SJCRH30 (cell line): ENCODE results near the gene MRPL45. TPM values are rescaled to one million over a fixed set of nuclear protein-coding genes. Genes with fewer than 3 reads are reported as not detected.

Experiments used
- DNase-seq, 2 experiments: peaks; one replicate each; pipeline ENCODE4 v3.0.0-alpha.2; 2015 to 2020
- H3K27ac ChIP-seq: fragments of 250-450 bp; sonication (Bioruptor Pico); 2 replicates; pipeline ENCODE4 v1.5.1; 2020; ENCODE audit warnings: mild to moderate bottlenecking, moderate library complexity
- H3K27me3 ChIP-seq: fragments of 250-450 bp; sonication (Bioruptor Pico); 2 replicates; pipeline ENCODE4 v1.5.1; 2020; ENCODE audit warnings: mild to moderate bottlenecking, moderate library complexity
- H3K36me3 ChIP-seq: fragments of 250-450 bp; sonication (Bioruptor Pico); 2 replicates; pipeline ENCODE4 v1.5.1; 2020; ENCODE audit warnings: mild to moderate bottlenecking, moderate library complexity
- H3K4me1 ChIP-seq: fragments of 250-450 bp; sonication (Bioruptor Pico); 2 replicates; pipeline ENCODE4 v1.5.1; 2020; ENCODE audit warnings: mild to moderate bottlenecking, moderate library complexity
- H3K4me3 ChIP-seq: fragments of 250-450 bp; sonication (Bioruptor Pico); 2 replicates; pipeline ENCODE4 v1.5.1; 2020; ENCODE audit warnings: mild to moderate bottlenecking, moderate library complexity
- H3K9me3 ChIP-seq: fragments of 250-450 bp; sonication (Bioruptor Pico); replicated peaks from 2 replicates; pipeline ENCODE4 v1.5.1; 2020; ENCODE audit warnings: mild to moderate bottlenecking, moderate library complexity
- total RNA-seq: library from RNA; depleted of rRNA; stranded (reverse); fragments of >200 nt; shearing (Covaris generic); gene quantifications from 2 replicates; pipeline ENCODE4 v1.2.3, GENCODE V29; 2014

MRPL45 gene
- total RNA-seq, 1 experiment from 2014 or later = 42.3 TPM

DNA sequence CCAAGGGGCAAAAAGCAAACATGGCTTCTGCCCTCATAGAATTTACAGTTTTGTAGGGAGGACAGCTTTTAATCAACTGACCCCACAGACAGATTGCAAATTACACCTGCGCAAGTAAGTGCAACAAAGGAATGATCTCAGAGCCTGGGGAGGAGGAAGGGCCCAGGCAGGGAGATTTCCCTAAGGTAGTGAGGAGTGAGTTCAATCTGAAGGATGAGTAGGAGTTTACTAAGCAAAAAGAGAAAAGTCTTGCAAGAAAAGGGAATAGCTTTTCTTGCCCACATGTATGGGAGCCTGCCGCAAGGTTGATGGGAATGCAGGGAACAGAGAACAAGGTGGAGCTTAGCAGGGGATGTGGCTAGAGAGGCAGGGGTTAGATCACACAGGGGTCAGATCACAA is 53.1 kb downstream of the MRPL45 start:
- Histone ChIP-seq H3K27me3 (no peaks in the 10 kb centered on the region), H3K27ac (no peak overlapping the region), H3K4me1 (peaks cover 11% of the 10 kb centered on the region; the same call in 1 of the 2 replicates), H3K36me3 (no peaks in the 10 kb centered on the region), H3K9me3 (no peaks in the 10 kb centered on the region), H3K4me3 (no peak overlapping the region)
- no peak for DNase-seq

DNA sequence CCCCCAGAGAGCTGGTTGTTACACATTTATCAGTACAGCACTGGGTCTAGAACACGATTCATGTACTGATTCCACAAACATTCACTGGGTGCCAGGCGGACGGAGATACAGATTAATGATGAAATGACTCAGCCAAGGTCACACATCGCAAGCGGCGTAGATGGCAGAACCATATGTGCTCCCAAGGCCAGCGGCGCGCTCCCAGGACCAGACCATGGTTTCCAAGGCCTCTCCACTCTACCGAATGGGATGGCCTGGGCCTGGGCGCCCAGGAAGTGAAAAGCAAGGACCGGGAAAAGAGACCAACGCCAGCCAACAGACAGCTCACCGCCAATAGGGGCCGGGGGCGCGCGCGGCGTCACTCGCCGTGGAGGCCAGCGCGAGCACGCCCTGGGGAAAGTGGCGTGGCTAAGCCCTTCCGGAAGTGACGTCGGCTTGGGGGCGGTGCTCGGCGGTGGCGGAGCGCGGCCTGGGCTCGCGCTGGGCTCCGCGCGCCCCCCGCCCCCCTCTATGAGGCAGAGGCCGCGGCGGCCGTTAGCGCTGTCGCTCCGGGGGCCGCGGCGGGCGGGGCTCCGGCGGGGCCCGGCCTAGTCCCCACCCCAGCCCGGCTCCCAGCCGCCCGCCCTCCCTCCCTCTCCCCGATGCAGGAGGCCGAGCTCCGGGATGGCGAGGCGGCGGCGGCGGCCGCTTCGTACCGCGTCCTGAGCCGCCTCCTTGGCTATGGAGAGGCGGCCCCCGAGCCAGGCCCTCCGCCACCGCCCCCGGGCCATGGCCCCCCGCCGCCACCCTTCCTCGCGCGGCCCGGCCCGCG is 54.6 kb downstream of the MRPL45 start, which contains the start of gene SOCS7:
SOCS7 (plus strand) TSS at position 433 of the 811 bp plus-strand sequence; CDS start at position 642, 209 bp downstream.
- Histone ChIP-seq H3K4me3 (peak within 1 kb of the TSS; percentile 93), H3K4me1 (peaks cover 11% of the 10 kb centered on the region; the same call in 1 of the 2 replicates), H3K9me3 (no peaks in the 10 kb centered on the region), H3K27ac (peak within 1 kb of the TSS; percentile 40), H3K27me3 (no peaks in the 10 kb centered on the region), H3K36me3 (no peaks in the 10 kb centered on the region)
- peak; percentile 91 to 93 for DNase-seq

DNA sequence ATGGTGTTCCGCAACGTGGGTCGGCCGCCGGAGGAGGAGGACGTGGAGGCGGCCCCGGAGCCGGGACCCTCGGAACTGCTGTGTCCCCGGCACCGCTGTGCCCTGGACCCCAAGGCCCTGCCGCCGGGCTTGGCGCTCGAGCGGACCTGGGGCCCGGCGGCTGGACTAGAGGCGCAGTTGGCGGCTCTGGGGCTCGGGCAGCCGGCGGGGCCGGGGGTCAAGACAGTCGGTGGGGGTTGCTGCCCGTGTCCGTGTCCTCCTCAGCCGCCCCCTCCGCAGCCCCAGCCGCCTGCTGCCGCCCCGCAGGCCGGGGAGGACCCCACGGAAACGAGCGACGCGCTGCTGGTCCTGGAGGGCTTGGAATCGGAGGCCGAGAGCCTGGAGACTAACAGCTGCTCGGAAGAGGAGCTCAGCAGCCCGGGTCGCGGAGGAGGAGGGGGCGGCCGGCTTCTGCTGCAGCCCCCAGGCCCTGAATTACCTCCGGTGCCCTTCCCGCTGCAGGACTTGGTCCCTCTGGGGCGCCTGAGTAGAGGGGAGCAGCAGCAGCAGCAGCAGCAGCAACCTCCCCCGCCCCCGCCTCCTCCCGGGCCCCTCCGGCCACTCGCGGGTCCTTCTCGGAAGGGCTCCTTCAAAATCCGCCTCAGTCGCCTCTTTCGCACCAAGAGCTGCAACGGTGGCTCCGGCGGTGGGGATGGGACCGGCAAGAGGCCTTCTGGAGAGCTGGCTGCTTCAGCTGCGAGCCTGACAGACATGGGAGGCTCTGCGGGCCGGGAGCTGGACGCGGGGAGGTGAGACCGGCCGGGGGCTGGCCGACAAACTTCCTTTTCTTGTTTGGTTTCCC is 55.5 kb downstream of the MRPL45 start:
- Histone ChIP-seq H3K36me3 (no peaks in the 10 kb centered on the region), H3K4me3 (peak overlapping the region; percentile 93), H3K27me3 (no peaks in the 10 kb centered on the region), H3K9me3 (no peaks in the 10 kb centered on the region), H3K4me1 (peaks cover 11% of the 10 kb centered on the region; the same call in 1 of the 2 replicates), H3K27ac (peak overlapping the region; percentile 40; the same call in 1 of the 2 replicates)
- DNase-seq = peak; percentile 28 to 37

DNA sequence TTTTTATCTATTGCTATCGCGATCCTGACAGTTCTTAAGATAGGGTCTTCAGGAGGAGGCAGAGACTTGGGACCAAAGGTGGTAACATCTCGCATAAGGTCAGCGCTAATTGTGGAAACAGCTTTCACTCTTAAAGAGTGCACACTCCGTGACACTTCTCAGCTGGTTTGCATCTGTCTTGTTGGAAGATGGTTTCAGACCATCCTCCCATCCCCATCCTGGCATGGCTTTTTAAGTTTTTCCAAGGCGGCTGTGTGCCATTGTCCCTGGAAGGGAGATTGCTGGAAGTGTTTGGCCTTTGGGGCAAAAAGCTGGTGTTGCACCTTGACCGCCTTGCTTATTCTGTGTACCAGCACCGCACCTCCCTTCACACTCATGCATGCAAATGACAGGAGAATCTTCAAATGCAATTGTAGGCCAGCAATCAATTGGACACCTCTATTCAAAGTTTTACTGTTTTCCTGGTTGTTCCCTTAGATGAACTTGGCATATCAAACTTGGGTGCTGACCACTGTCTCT is 56.2 kb downstream of the MRPL45 start:
- Histone ChIP-seq H3K27me3 (no peaks in the 10 kb centered on the region), H3K27ac (no peak overlapping the region), H3K9me3 (no peaks in the 10 kb centered on the region), H3K36me3 (no peaks in the 10 kb centered on the region), H3K4me1 (peaks cover 11% of the 10 kb centered on the region; the same call in 1 of the 2 replicates), H3K4me3 (peak overlapping the region; percentile 93)
- DNase-seq = peak in 1 of 2 experiments; percentile 15

DNA sequence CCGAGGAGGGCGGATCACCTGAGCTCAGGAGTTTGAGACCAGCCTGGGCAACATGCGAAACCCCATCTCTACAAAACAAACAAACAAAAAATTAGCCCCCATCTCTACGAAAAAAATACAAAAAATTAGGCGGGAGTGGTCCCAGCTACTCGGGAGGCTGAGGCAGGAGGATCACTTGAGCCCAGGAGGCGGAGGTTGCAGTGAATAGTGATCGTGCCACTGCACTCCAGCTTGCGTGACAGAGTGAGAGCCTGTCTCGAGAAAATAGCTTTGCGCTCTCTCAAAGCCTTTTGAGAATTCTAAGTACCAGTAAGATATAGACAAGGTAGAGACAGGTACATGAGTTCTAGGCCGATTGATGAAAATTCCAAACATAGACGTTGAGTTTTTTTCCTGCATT is 56.7 kb downstream of the MRPL45 start:
- H3K4me3 ChIP-seq = no peak overlapping the region
- peaks cover 11% of the 10 kb centered on the region; the same call in 1 of the 2 replicates for H3K4me1 ChIP-seq
- no peaks in the 10 kb centered on the region for H3K36me3 ChIP-seq
- H3K27me3 ChIP-seq = no peaks in the 10 kb centered on the region
- no peak overlapping the region for H3K27ac ChIP-seq
- no peaks in the 10 kb centered on the region for H3K9me3 ChIP-seq
- no peak for DNase-seq

DNA sequence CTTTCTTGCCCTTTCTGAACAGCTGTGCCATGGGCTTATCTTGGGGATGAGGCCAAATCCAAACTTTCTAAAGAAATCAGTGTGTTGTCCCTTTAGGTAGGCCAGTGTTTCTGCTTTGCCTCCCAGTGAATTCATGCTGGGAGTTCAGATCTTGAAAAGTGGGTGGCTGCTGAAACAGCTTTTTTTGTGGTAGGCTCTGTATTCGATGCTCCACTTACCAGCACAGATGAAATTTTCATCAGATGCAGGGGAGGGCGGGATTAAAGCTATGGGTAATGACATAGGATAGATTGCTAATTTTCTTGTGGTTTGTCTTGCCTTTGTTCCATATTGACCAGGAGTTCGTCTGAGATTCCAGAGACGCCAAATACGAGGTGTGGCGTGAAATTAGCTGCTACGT is 57.5 kb downstream of the MRPL45 start:
- Histone ChIP-seq H3K9me3 (no peaks in the 10 kb centered on the region), H3K4me1 (peaks cover 11% of the 10 kb centered on the region; the same call in 1 of the 2 replicates), H3K27me3 (no peaks in the 10 kb centered on the region), H3K36me3 (no peaks in the 10 kb centered on the region), H3K4me3 (no peak overlapping the region), H3K27ac (no peak overlapping the region)
- peak in 1 of 2 experiments; percentile 28 for DNase-seq

DNA sequence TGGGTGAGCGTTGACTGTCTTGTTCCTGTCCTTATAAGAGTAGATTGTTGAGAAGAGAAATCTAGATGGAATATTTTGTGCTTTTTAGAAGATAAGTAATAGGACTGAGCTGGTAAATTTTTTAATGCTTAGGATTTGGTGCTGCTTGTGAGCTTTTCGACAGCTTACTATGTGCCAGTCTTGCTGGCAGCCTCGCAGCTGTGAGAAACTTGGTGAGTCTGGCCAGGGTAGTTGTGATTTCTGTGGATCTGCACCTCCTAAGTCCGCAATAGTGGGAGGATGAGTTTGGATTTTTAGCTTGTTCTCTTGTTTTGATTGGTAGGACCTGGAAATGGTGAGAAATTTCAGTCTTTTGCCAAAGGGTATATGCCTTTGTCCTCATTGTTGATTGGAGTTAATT is 58.3 kb downstream of the MRPL45 start:
- Histone ChIP-seq H3K4me3 (no peak overlapping the region), H3K27me3 (no peaks in the 10 kb centered on the region), H3K4me1 (peaks cover 11% of the 10 kb centered on the region; the same call in 1 of the 2 replicates), H3K36me3 (no peaks in the 10 kb centered on the region), H3K27ac (no peak overlapping the region), H3K9me3 (no peaks in the 10 kb centered on the region)
- DNase-seq = no peak

DNA sequence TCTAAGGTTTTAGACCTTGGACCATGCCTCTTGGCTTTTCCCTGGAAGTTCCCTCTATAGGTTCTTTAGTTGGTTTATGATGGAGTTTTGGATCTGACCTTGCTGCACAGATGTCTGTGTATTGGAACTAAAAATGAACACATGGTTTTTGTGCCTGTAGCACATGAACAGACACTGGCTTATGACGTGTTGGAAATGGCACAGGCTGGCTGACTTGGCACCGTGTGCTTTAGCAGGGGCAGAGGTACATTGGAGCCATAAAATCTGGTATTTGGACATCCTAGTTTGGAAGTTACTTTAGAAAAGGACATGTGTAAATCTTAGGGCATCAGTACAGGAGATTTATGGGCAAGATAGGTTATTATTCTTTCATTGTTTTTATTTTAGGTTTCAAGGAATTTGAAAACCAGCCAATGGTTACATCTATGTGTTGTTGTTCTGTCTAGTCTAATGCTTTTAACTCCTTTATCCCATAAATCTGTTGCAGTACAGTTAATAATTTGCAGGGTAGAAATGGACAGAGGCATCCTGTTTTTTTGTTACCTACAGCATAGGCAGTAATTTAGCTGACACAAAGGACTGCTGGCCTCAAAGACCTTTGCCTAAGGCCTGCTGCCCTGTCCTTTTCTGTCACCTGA is 60.6 kb downstream of the MRPL45 start:
- H3K27ac ChIP-seq = no peak overlapping the region
- DNase-seq = no peak
- no peaks in the 10 kb centered on the region for H3K9me3 ChIP-seq
- peaks cover 28% of the 10 kb centered on the region for H3K4me1 ChIP-seq
- no peaks in the 10 kb centered on the region for H3K27me3 ChIP-seq
- H3K36me3 ChIP-seq = no peaks in the 10 kb centered on the region
- H3K4me3 ChIP-seq = no peak overlapping the region

DNA sequence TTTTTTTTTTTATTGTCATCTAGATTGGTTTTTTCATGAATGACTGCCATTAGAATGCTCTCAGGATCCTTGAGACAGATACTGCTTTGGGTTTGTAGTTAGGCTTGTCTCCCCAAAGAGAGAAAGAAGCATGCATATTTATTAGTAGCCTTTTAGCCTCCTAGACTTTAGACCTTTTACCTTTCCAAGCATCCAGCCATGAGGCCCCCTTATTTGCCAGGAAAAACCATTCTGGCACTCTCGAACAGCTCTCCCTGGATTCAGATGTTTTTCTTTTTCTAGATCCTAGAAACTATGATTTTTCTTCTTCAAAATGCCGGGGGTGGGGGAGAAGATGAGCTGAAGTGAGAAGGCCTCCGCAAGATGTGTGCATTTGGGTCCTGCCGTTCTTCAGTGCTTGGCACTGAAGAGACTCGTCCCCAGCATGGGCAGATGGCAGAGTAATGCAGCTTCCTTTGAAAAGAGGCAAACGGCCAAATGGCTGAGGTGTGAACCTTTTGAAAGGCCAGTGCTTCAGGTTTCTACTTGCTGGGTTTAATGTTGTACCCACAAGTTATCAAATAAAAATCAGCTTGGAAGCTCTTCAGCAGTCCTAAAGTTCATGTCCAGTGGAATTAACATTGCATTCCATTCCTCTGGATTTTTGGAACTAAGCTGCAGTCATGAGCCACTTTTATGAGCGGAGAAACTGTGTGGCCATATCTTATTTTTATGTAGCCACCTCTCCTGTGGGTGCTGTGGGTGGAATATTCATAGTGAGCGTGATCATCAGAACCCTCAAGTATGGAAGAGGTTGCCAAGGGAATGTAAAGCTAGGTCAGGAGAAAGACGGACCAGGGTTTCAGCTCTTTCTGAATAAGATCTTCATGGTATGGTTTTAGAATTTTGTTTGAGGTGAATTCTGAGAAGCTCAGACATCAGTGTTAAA is 61.9 kb downstream of the MRPL45 start:
- no peak for DNase-seq
- H3K9me3 ChIP-seq = no peaks in the 10 kb centered on the region
- H3K4me3 ChIP-seq = no peak overlapping the region
- H3K36me3 ChIP-seq = no peaks in the 10 kb centered on the region
- peaks cover 30% of the 10 kb centered on the region for H3K4me1 ChIP-seq
- no peaks in the 10 kb centered on the region for H3K27me3 ChIP-seq
- no peak overlapping the region for H3K27ac ChIP-seq

DNA sequence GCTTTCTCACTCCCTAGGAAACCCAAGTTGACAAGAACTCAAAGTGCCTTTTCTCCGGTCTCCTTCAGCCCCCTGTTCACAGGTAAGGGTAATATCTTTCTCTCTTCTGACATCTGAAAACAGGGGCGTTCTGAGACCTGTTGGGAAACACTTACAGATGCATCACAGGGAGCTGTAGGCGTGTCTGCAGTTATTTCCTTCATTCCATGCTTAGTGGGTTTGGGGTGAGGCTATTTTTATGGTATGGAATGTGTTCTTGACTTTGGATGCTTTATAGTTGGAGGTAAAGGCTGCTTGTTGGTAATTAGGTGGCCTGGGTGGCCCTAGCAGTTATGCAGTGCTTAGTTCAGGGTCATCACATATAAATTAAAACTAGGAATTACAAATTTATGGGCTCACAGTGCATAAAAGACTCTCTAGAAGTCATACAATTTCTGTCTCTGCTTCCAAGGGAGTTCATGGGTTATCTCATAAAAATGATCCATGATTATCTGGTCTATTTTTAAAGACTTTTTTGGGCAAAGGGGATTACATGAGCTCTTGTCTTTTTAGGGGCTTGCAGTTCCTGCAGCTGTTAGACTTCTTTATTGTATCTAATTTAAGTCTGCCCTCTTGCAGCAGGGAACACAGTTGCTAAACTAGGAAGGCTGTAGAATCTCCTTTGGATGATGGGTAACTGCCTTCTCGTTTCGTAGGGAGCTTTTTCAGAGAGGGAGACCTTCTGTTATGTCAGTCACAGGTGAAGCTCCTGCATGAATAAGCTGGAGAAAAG is 64.9 kb downstream of the MRPL45 start:
- H3K27me3 ChIP-seq = no peaks in the 10 kb centered on the region
- peak; percentile 17 to 49 for DNase-seq
- no peak overlapping the region for H3K4me3 ChIP-seq
- H3K4me1 ChIP-seq = peaks cover 21% of the 10 kb centered on the region
- no peaks in the 10 kb centered on the region for H3K9me3 ChIP-seq
- H3K27ac ChIP-seq = peak overlapping the region; percentile 82
- H3K36me3 ChIP-seq = no peaks in the 10 kb centered on the region; the same call in 1 of the 2 replicates

DNA sequence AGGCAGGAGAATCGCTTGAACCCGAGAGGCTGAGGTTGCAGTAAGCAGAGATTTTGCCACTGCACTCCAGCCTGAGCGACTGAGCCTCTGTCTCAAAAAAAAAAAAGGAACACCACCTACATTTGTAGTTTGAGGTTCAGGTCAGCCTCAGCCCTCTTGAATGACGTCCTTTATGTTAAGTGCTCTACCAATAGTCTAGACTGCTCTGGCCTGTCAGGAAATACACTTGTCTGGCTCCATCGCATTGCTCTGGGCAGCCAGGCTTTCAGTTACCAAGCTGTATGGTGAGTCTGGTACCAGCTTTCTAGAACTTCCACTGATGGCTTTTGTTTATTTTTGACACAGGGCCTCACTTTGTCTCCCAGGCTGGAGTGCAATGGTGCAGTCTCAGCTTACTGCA is 66.0 kb downstream of the MRPL45 start:
- H3K4me3 ChIP-seq = no peak overlapping the region
- H3K36me3 ChIP-seq = peaks cover 7% of the 10 kb centered on the region
- H3K9me3 ChIP-seq = no peaks in the 10 kb centered on the region
- DNase-seq = no peak
- peaks cover 21% of the 10 kb centered on the region for H3K4me1 ChIP-seq
- H3K27me3 ChIP-seq = no peaks in the 10 kb centered on the region
- peak overlapping the region; percentile 82 for H3K27ac ChIP-seq

DNA sequence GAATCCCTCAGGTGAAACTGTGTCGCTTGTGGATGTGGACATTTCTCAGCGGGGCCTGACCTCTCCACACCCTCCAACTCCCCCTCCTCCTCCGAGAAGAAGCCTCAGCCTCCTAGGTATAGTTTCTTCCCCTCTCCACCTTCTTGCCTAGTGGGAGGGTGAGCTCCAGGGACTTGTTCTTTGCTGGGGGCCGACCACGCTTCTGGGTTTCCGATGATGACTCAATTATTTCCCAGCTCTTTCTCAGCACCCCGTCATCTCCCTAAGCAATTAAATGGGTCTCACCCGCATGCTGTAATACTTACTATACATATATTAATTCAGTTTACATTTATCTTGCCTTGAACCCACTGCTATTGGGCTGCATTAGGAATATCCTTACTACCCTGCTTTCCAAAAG is 67.8 kb downstream of the MRPL45 start:
- H3K36me3 ChIP-seq = peaks cover 7% of the 10 kb centered on the region
- no peaks in the 10 kb centered on the region for H3K27me3 ChIP-seq
- peaks cover 21% of the 10 kb centered on the region for H3K4me1 ChIP-seq
- H3K4me3 ChIP-seq = no peak overlapping the region
- H3K9me3 ChIP-seq = no peaks in the 10 kb centered on the region
- DNase-seq = no peak
- H3K27ac ChIP-seq = no peak overlapping the region
